ENCODE results near the gene ERCC2.

The ERCC2 gene

DNA sequence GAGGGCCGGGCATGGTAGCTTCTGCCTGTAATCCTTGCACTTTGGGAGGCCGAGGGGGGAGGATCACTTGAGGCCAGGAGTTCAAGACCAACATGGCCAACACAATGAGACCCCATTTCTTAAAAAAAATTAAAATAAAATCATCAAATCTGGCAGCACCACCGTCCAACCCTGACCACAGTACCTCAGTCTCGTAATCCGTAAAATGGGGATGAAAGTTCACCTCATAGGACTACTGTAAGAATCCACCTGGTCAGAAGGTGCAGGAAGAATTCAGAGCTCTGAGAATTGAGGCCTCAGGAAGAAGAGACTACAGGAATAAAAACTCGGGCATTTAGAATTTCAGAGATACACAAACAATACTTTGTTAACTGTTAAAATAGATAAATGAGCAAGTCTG lies 31.4 kb upstream of the ERCC2 start:
- DNase-seq (ENCODE audit: low spot score) = no peak

DNA sequence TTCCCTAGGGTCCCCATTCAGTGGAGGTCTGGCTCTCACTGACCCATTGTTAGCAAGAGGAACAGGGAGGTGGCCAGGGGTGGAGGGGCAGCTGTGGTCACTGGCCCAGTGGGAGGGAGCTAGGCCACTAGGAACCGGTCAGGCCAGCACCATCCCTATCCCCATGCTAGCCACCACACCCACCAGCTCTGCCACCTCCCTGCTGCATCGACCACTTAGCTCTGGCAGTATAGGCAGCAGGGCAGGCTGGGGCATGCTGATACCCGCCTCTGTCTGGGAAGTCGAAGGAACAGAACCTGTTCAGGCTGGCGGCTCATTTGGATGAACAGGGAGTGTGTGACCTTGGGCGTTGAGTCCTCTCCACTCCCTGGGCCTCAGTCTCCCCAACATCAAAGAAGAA lies 29.8 kb upstream of the ERCC2 start:
- no peak for DNase-seq (ENCODE audit: low spot score)

DNA sequence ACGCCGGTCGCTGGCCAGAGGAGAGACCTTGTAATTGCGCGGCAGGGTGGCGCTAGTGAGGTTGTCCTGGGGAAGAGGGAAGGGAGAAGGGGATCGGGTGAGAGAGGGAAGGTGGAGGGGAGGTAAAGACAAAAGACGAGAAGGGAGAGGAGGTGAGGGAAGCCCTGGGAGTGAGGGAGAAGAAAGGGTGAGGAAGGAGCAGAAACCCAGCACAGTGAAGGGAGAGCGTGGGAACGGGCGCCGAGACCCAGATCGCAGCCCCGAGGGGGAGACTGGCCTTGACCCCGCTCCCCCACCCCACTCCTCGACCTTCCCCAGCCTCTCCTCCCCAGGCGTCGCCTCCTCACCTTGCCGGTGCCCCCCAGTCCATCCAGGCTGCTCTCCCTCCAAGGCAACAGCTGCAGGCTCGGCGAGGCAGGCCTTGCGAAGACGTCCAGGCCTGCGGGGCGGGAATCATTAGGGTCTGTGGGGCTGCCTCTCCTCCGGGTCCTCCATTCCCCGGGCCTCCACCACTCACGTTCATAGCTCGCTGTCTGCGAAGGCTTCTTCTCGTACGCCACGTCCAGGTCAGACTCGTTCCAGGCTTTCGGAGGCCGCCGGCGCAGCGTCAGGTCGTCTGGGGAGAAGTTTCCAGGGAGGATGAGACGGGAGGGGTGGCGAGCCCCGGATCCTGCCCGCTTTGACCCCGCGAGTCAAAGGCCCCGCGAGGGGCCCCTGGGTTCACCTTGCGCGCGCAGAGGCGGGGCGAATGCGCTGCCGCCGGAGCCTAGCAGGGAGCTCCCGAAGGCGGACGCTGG lies 25.6 kb upstream of the ERCC2 start:
- DNase-seq (ENCODE audit: low spot score) = no peak

DNA sequence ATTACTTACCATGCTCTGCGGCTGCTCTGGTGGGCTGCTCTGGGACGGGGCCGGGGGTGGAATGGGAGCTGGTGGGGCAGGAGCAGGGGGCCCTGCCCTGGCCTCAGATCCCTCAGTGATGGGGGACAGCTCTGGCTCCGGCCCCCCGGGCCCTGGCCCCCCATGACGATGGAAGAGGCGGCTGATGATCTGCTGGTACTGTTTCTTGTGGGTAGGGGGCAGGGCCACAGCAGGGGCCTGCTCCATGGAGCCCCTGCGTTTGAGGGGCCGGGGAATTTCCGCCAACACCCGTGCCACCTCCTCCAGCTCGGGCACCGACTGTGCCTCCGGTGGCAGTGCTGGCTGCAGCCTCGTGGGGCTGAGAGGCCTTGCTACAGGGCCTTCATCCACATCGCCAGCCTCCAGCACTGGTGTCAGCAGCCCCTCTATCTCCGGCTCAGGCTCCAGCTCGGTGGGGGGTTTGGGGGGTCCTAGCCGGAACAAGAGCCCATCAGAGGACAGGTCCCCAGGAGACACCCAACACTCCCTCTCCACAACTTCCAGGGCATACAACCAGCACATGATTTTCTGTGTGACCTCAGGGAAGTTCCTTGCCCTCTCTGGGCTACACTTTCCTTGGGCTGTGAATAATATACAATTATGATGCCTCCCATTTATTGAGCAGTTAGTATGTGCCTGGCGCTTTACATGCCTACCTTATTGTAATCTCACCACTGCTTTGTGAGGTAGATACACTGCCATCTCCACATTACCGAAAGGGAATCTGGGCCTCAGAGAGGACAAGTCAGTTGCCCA lies 21.7 kb upstream of the ERCC2 start:
- no peak for DNase-seq (ENCODE audit: low spot score)

DNA sequence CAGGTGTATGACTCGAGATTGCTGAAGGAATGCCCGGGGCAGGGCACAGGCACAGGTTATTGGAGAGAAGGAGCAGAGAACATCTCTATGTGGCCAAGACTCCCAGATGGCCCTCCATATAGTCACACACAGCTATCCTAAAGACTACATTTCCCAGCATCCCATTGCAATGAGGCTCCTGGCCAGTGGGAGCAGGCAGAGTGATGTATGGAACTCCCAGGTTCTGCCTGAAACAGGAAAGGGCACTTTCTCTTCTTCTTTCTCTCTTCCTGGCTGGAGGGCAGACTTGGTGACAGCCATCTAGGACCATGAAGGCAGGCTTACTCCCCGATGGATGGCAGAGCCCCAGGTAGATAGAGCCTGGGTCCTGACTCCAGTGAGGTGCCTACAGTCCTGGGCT lies 21.0 kb upstream of the ERCC2 start:
- no peak for DNase-seq (ENCODE audit: low spot score)

DNA sequence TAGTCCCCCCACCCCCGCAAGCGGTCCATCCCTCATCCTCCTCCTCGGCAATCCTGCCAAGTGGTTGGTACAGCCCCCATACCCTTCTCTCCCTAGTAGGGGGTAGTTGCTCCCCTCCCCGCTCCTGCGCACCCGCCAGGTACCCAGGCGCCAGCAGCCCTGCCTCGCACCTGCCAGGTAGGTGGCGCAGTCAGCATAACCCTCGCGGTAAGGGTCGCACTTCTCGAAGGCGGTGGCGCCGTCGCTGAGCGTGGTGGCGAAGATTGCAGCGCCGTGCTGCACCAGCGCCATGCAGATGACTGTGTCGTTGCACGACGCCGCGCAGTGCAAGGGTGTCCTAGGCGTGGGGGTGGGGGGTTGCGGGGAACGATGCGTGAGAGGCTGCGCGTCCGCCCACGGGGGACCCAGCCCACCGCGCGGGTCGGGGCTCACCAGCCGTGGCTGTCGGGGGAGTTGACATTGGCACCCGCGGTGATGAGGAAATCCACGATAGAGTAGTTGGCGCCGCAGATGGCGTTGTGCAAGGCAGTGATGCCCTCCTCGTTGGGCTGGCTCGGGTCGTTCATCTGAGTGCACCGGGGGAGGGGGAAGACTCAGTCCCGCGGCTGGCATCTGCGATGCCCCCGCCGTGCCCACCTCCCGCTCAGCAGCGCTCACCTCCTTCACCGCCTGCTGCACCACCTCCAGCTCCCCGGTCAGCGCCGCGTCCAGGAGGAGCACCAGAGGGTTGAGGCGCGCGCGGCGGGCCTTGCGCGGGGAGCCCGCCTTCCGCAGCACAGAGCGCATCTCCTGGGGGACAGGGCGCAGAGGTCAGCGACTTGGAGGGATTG lies 15.2 kb upstream of the ERCC2 start:
- DNase-seq (ENCODE audit: low spot score) = no peak

DNA sequence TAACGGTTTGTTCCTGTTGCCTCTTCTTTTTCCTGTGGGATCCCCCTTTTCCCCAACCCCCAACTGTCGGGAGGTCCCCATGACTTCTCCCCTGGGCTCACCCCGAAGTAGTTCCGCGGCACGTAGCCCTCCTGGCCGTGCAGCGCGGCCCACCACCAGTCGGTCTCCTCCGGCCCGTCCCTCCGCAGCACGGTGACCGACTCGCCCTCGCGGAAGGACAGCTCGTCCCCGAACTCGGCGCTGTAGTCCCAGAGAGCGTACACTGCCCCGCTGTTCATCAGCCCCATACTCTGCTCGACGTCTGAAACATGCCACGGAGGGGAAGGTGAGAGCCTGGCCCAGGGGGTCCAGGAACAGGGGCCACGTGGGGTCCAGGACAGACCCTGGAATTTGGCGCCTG lies 12.1 kb upstream of the ERCC2 start:
- DNase-seq (ENCODE audit: low spot score) = no peak

DNA sequence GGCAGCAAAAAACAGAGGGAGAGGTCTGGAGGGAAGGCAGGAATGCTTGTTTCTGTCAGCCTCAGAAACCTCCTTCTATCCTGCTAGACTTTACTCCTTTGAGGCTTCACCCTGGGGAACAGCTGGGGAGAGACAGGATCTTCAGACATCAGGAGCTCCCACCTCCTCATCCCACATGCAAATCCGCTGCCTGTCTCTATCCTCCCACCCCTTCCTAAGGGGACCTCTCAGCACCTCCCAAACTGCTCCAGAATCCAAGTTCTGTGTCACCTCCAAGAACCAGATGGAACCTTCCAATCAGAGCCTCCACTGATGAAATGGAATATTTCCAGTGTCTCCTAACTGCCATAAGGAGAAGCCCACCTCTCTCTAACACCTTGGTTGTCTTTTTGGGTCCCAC lies 9.7 kb upstream of the ERCC2 start:
- no peak for DNase-seq (ENCODE audit: low spot score)

DNA sequence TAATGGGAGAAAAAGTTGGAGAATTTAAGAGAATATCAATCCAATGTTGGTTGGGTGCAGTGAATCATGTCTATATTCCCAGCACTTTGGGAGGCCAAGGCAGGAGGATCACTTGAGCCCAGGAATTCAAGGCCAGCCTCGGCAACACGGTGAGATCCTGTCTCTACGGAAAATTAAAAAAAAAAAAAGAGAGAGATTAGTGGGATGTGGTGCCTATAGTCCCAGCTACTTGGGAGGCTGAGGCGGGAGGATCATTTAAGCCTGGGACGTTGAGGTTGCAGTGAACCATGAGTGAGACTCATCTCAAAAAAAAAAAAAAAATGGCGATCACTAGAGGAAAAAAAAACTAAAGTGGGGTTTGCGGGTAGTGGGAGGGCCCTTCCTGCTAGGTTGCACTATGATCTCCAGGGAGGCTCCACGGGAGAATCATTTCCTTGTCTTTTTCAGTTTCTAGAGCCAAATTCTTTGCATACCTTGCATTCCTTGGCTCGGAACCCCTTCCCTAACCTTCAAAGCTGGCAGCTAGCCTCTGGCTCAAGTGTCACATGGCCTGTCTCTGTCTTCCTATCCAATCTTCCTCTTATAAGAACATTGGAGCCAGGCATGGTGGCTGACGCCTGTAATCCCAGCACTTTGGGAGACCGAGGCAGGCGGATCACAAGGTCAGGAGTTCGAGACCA lies 5.8 kb upstream of the ERCC2 start:
- DNase-seq (ENCODE audit: low spot score) = peak; percentile 91

DNA sequence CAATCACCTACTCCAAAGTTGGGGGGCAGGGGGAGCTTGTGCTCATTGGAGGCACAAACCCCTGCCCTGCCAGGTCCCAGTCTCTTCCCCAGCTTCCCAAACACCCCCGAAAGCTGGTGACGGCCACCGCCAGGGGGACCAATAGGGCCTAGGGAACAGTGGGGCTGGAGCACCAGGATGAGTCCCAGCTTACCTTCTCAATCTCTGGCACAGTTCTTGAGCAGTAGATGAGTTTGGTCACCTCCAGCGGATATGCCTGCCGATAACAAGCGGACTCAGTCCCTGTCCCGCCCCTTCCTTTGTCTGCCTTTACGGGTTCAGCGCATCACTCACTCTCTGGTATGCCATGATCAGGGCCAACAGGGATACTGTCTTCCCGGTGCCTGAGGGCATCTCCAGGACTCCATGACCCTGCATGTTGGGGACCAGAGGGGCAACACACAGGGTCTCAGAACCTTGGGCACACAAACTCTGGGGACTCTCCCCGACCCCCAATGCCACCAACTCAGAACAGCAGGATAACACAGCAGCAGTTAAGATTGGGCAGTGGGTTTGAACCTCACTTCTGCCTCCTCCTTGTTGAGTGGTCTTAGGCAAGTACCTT lies 1.5 kb downstream of the ERCC2 start:
- no peak for DNase-seq (ENCODE audit: low spot score)

DNA sequence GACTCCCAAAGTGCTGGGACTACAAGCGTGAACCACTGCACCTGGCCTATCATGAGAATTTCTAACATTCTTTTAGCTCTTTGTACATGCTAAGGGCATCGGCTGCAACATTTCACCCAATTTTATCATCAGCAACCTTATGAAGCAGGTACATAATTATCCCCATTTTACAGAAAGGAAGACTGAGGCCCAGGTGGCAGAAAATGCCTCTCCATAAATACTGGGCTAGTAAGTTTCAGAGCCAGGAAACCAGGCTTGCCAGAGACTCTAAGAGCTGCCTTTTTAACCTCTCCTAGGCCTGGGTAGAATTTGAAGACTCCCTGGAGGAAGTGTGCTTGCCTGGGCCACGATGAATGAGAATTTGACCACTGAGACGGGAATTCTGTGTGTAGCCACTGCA lies 2.2 kb downstream of the ERCC2 start:
- no peak for DNase-seq (ENCODE audit: low spot score)

DNA sequence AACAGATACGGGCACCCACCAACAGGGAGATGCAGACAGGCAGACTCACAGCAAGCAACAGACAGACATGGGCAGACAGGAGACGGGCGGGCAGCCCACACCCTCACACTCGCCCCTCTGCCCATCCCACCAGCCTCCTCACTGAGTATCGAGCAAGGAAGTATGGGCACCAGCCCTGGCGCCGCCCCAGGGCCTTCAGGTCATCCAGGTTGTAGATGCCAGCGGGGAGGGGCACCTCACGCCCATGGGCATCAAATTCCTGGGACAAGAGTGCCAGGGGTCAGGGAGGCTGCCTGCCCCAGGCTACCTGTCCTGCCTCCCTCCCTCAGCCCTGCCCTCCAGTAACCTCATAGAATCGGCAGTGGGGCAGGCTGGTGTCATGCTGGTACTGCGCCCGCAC lies 5.7 kb downstream of the ERCC2 start:
- no peak for DNase-seq (ENCODE audit: low spot score)

DNA sequence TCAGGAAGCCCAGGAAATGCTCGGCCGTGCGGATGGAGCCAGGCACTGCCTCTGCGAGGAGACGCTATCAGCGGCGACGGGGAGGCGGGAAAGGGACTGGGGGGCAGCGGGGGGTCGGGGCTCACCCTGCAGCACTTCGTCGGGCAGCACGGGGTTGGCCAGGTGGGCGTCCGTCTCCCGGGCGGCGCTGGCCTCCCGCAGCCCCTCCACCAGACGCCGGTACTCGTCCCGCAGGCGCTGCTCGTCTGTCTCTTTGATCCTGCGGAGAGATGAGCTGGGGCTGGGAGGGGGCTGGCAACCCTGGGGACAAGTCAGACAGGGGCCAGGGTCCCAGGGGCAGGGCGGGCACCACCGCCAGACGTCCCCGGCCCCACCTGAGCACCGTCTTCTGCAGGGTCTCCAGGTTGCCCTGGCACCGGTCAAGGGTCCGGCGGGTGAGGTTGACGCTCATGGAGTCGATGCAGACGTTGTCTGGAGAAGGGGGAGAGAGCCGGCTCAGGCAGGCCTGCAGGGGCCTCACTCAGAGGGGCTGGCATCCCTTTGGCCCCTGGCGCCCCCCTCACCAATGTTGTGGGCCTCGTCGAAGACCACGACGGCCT lies 6.4 kb downstream of the ERCC2 start:
- no peak for DNase-seq (ENCODE audit: low spot score)

DNA sequence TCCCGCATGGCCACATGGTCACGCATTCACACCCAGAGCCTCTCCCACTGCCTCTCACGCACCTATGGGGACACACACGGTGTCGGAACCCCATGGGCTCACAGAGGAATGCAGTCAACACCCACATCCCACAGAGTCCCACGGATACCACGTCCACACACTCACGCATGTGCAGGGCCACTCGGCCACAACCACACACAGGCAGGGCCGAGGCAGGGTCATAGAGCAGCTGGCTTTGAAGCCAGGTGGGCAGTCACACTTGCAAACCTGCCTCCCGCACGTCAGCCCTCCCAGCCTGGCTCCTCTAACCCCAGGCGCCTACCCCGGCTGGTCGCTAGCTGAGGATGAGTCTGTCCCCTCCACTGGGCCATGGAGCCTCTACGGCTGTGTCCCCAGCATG lies 8.1 kb downstream of the ERCC2 start:
- DNase-seq (ENCODE audit: low spot score) = no peak

DNA sequence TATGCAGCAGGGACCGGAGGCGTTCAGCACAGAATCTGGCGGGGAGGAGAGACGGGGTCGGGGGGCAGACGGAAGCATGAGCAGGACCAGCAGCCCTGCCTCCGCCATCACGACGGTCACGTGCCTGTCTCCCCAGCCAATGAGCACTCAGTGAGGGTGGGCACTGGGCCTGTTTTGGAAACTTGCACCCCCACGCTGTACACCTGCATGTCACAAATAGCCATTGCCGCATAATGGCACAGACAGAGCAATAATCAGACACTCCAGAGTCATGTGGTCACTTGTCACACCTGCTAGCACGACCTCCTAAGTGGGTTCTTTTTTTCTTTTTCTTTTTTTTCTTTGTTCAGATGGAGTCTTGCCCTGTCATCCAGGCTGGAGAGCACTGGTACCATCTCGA lies 8.8 kb downstream of the ERCC2 start:
- no peak for DNase-seq (ENCODE audit: low spot score)

DNA sequence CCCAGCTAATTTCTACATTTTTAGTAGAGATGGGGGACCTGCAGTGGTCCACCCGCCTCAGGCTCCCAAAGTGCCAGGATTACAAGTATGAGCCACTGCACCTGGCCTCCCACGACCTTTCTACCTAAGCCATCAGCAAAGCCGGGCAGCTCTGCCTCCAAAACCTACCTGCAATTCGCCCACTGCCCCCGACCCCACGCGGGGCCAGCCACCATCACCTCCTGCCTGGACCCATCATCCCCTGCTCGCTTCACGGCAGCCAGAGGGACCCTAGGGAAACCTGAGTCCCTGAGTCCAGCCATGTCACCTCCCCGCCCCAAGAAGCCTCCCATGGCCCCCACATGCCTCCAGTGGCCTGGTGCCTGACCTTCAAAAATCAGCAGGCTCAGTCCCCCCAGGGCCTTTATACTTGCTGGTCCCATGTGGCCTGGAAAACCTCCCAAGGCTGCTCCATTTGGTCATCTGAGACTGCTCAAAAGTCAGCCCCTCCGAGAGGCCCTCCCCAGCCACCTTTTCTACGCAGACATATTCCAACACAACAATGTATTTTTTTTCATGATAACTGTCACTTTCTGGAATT lies 12.1 kb downstream of the ERCC2 start:
- no peak for DNase-seq (ENCODE audit: low spot score)

DNA sequence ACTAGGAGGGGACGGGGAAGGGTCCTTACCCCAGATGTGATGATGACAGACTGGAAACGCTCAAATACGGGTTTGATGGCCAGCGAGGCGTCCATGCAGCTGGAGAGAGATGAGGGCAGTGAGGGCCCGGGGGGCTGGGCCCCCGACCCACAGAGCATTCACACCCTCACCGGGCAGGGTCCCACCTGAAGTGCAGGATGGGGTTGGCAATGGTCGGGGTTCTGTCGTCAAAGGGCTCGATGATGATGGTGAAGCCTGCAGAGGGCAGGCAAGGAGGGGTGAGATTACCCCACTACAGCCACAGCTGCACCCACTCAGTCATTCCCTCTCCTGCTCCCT lies 13.0 kb downstream of the ERCC2 start:
- DNase-seq (ENCODE audit: low spot score) = no peak

DNA sequence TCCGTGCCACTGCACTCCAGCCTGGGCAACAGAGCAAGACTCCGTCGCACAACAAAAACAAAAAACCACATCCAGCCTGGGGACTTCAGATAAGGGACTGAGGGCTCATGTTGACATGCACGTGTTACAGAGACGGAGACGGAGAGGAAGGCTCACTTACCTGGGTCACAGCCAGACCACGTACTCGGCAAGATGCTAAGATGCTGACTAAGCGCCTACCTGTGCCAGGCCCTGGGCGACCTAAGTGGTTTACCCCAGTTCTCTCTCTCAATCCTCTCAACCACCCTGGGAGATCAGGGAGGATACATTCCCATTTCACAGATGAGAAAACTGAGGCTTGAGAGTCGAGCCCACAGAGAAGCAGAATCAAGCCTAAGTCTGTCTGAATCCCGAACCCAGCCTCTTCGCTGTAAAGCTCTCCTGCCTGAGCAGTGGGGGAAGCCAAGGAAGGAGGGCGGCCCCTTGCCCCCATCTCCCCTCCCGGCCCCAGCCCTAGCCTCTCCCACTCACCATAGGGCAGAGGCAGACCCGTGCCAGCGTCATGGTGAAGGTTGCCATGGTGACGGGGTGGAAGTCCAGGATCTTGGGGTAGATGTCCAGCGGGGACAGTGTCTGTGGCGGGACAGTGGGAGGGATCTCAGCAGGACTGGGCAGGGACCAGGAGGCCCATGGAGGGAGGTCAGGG lies 13.5 kb downstream of the ERCC2 start:
- DNase-seq (ENCODE audit: low spot score) = no peak

DNA sequence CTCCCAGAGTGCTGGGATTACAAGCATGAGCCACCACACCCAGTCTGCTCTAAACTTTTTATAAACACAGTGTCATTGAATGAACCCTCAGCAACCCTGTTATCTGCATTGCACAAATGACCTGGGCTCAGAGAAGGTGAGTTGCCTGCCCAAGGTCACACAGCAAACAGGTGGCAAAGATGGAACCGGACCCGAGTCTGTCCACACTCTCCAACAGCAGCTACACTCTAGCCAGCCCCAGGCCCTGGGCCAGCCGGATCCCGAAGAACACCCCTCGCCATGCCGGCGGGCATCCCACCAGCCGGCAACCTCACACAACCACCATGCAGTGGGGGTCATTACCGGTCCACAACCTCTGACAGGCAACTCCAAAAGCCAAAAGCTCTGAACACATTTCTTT lies 14.5 kb downstream of the ERCC2 start:
- no peak for DNase-seq (ENCODE audit: low spot score)

DNA sequence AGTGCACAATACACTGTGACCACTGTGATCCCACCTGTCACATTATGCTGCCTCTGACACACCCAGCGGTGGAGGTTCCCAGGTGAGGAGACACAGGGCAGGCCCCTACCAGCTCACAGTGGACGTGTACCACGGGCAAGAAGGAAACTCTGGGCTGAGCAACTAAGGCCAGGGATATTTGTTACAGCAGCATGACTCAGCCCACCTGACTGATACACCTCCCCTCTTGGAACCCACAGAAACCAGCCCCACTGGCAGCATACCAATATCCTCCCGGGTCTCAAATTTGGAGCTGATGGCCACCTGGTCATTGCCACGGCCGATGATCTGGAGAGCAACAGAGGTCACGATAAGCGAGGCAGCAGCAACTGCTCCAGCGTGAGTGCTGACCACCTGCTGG lies 15.0 kb downstream of the ERCC2 start:
- no peak for DNase-seq (ENCODE audit: low spot score)
